ENCODE measurements around the gene DGKE. TPM values are rescaled to one million over a fixed set of nuclear protein-coding genes. Genes with fewer than 3 reads are reported as not detected.

DGKE gene
- total RNA-seq, 1 donor from 2014 or later, result 3.3 TPM

- H3K9me3 Mint-ChIP-seq (ENCODE audit: unreplicated experiment), result no peaks in the 10 kb centered on the region
- no peak for TF ChIP-seq CTCF (IDR thresholded peaks at IDR 0.05; ENCODE audit: unreplicated experiment)
- no peaks in the 10 kb centered on the region for H3K27me3 Mint-ChIP-seq (ENCODE audit: unreplicated experiment)
- DNase-seq (ENCODE audit: low spot score), result no peak
- H3K4me1 Mint-ChIP-seq (ENCODE audit: unreplicated experiment), result no peaks in the 10 kb centered on the region
- no peaks in the 10 kb centered on the region for H3K36me3 Mint-ChIP-seq (ENCODE audit: low read depth, unreplicated experiment)
- no peak overlapping the region for H3K27ac Mint-ChIP-seq (ENCODE audit: unreplicated experiment)
- H3K4me3 Mint-ChIP-seq (ENCODE audit: unreplicated experiment), result no peak overlapping the region
Measured at GRCh38 chr17:56812901-56813388, 21.0 kb upstream of the DGKE start.

GRCh38 chr17:56815711-56816110 lies 18.2 kb upstream of the DGKE start:
- TF ChIP-seq CTCF (IDR thresholded peaks at IDR 0.05; ENCODE audit: unreplicated experiment), result no peak
- Mint-ChIP-seq H3K4me3 (ENCODE audit: unreplicated experiment) (no peak overlapping the region), H3K9me3 (ENCODE audit: unreplicated experiment) (no peaks in the 10 kb centered on the region), H3K36me3 (ENCODE audit: low read depth, unreplicated experiment) (no peaks in the 10 kb centered on the region), H3K27me3 (ENCODE audit: unreplicated experiment) (no peaks in the 10 kb centered on the region), H3K27ac (ENCODE audit: unreplicated experiment) (no peak overlapping the region), H3K4me1 (ENCODE audit: unreplicated experiment) (no peaks in the 10 kb centered on the region)
- DNase-seq (ENCODE audit: low spot score), result no peak

- Mint-ChIP-seq H3K4me1 (ENCODE audit: unreplicated experiment) (no peaks in the 10 kb centered on the region), H3K4me3 (ENCODE audit: unreplicated experiment) (no peak overlapping the region), H3K27ac (ENCODE audit: unreplicated experiment) (no peak overlapping the region), H3K27me3 (ENCODE audit: unreplicated experiment) (no peaks in the 10 kb centered on the region), H3K36me3 (ENCODE audit: low read depth, unreplicated experiment) (no peaks in the 10 kb centered on the region), H3K9me3 (ENCODE audit: unreplicated experiment) (no peaks in the 10 kb centered on the region)
- no peak for TF ChIP-seq CTCF (IDR thresholded peaks at IDR 0.05; ENCODE audit: unreplicated experiment)
- no peak for DNase-seq (ENCODE audit: low spot score)
Measured at GRCh38 chr17:56817066-56817465, 16.9 kb upstream of the DGKE start.

GRCh38 chr17:56819030-56819429 lies 14.9 kb upstream of the DGKE start:
- DNase-seq (ENCODE audit: low spot score), result no peak
- Mint-ChIP-seq H3K4me1 (ENCODE audit: unreplicated experiment) (peaks cover 6% of the 10 kb centered on the region), H3K9me3 (ENCODE audit: unreplicated experiment) (no peaks in the 10 kb centered on the region), H3K36me3 (ENCODE audit: low read depth, unreplicated experiment) (no peaks in the 10 kb centered on the region), H3K4me3 (ENCODE audit: unreplicated experiment) (no peak overlapping the region), H3K27me3 (ENCODE audit: unreplicated experiment) (no peaks in the 10 kb centered on the region), H3K27ac (ENCODE audit: unreplicated experiment) (no peak overlapping the region)
- TF ChIP-seq CTCF (IDR thresholded peaks at IDR 0.05; ENCODE audit: unreplicated experiment), result no peak

- no peaks in the 10 kb centered on the region for H3K27me3 Mint-ChIP-seq (ENCODE audit: unreplicated experiment)
- no peak overlapping the region for H3K27ac Mint-ChIP-seq (ENCODE audit: unreplicated experiment)
- H3K4me3 Mint-ChIP-seq (ENCODE audit: unreplicated experiment), result no peak overlapping the region
- H3K9me3 Mint-ChIP-seq (ENCODE audit: unreplicated experiment), result no peaks in the 10 kb centered on the region
- peaks cover 6% of the 10 kb centered on the region for H3K4me1 Mint-ChIP-seq (ENCODE audit: unreplicated experiment)
- TF ChIP-seq CTCF (IDR thresholded peaks at IDR 0.05; ENCODE audit: unreplicated experiment), result peak; percentile 91
- H3K36me3 Mint-ChIP-seq (ENCODE audit: low read depth, unreplicated experiment), result no peaks in the 10 kb centered on the region
- DNase-seq (ENCODE audit: low spot score), result peak; percentile 83
Measured at GRCh38 chr17:56819431-56820145, 14.4 kb upstream of the DGKE start.

Data from endothelial cell (in vitro differentiated cells).